Uterus (tissue), 2 donors: ENCODE data around the gene ATXN2.

Experiments used
- POLR2A ChIP-seq, 2 donors: fragments of 450-650 bp; IDR thresholded peaks; one replicate each; pipeline ENCODE4 v1.6.1; 2016; ENCODE audit warnings: antibody characterized with exemption in 2 of 2, mild to moderate bottlenecking in 1 of 2, moderate library complexity in 1 of 2
- TF ChIP-seq, protein P1 (sequence below), 4 experiments: fragments of 200-600 bp in 2 of 4; fragments of 450-650 bp in 2 of 4; sonication (generic) in 2 of 4; IDR thresholded peaks; one replicate each; pipeline ENCODE4 v1.5.1; 2016 to 2019; ENCODE audit warnings: antibody characterized with exemption in 4 of 4, mild to moderate bottlenecking in 2 of 4, moderate library complexity in 1 of 4

DNA sequence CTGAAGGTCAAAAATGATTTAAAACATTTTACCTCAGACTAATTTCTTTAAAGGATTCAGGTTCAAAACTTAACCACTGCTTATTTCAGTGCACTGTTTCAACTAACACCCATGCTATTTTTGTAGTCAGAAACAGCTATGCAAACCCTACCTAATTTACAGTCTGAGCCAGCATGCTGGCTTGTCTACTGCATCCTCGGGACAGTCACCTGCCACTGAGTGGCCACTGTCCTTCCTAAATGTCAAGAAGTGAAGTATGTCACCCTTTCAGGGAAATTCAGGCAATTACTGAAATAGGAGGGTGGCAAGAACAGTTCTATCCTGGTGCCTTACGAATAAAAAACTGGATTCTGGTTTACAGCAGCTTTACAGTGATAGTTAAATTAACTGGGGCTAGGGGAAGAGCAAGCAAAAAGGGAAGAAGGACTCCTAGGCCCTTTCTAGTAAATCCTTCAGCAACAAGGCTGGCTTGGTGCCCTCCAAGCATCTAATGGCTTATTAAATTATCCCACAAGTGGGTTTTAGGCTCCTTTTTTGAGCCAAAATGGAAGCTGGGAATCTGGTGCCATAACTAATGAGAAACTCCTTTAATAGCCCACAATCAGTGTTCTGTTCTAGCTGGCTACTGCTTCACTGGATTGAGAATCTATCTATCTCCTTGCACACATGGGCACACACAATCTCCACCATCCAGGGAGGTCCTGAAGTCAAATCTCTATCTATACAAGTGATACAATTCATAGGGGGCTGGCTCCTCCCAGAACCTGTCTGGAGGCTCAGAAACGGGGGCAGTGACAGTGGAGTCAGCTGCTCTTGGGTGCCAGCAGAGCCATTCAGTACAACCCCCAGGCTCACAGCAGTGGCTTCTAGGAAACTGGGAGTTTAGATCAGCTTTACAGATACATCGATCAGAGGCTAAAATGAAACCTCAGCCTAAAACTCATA is 150.0 kb downstream of the ATXN2 start:
- TF ChIP-seq, protein P1, sequence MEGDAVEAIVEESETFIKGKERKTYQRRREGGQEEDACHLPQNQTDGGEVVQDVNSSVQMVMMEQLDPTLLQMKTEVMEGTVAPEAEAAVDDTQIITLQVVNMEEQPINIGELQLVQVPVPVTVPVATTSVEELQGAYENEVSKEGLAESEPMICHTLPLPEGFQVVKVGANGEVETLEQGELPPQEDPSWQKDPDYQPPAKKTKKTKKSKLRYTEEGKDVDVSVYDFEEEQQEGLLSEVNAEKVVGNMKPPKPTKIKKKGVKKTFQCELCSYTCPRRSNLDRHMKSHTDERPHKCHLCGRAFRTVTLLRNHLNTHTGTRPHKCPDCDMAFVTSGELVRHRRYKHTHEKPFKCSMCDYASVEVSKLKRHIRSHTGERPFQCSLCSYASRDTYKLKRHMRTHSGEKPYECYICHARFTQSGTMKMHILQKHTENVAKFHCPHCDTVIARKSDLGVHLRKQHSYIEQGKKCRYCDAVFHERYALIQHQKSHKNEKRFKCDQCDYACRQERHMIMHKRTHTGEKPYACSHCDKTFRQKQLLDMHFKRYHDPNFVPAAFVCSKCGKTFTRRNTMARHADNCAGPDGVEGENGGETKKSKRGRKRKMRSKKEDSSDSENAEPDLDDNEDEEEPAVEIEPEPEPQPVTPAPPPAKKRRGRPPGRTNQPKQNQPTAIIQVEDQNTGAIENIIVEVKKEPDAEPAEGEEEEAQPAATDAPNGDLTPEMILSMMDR (IDR thresholded peaks at IDR 0.05) = no peak
- no peak for TF ChIP-seq POLR2A (IDR thresholded peaks at IDR 0.05)
